Liver (tissue), 9 donors: ENCODE results near the gene SEPHS2. TPM values are rescaled to one million over a fixed set of nuclear protein-coding genes. Genes with fewer than 3 reads are reported as not detected.
A peak's percentile ranks its signal among the peaks of the same experiment; 100 is the strongest.

Experiments used
- DNase-seq: peaks from one replicate; pipeline ENCODE4 v3.0.0-alpha.2; 2017; ENCODE audit warnings: low spot score
- H3K27ac ChIP-seq, 2 donors: one replicate each; pipeline ENCODE4 v1.7.0; 2013; ENCODE audit warnings: inconsistent platforms in 2 of 2, low read length in 2 of 2, control low read depth in 1 of 2, low read depth in 1 of 2, mild to moderate bottlenecking in 1 of 2
- H3K27me3 ChIP-seq, 4 donors: one replicate each; pipeline versions ENCODE4 v1.6.1 to v1.7.0; 2013; ENCODE audit warnings: low read length in 3 of 4, inconsistent platforms in 1 of 4, mild to moderate bottlenecking in 1 of 4, moderate library complexity in 1 of 4; ENCODE audit not compliant: control insufficient read depth in 4 of 4, insufficient read depth in 4 of 4
- H3K36me3 ChIP-seq, 4 donors: one replicate each; pipeline versions ENCODE4 v1.6.1 to v1.7.0; 2013; ENCODE audit warnings: low read length in 3 of 4, mild to moderate bottlenecking in 3 of 4, low read depth in 1 of 4, moderate library complexity in 1 of 4; ENCODE audit not compliant: control insufficient read depth in 4 of 4, insufficient read depth in 3 of 4
- H3K4me1 ChIP-seq, 4 donors: one replicate each; pipeline versions ENCODE4 v1.6.1 to v1.7.0; 2013; ENCODE audit warnings: low read length in 3 of 4, mild to moderate bottlenecking in 3 of 4, moderate library complexity in 1 of 4; ENCODE audit not compliant: control insufficient read depth in 4 of 4, insufficient read depth in 4 of 4
- H3K4me3 ChIP-seq, 3 donors: one replicate each; pipeline versions ENCODE4 v1.6.1 to v1.7.0; 2013; ENCODE audit warnings: low read length in 3 of 3, control low read depth in 1 of 3, low read depth in 1 of 3, mild to moderate bottlenecking in 1 of 3
- H3K9ac ChIP-seq, 2 donors: one replicate each; pipeline ENCODE4 v1.7.0; 2013; ENCODE audit warnings: low read length in 2 of 2, mild to moderate bottlenecking in 2 of 2, moderate library complexity in 2 of 2, control low read depth in 1 of 2, low read depth in 1 of 2
- H3K9me3 ChIP-seq, 4 donors: one replicate each; pipeline versions ENCODE4 v1.6.1 to v1.7.0; 2013; ENCODE audit warnings: low read length in 3 of 4; ENCODE audit not compliant: control insufficient read depth in 4 of 4
- EGR1 ChIP-seq, 2 donors: IDR thresholded peaks; 2 replicates each; pipeline ENCODE4 v1.6.1; 2016 to 2018; ENCODE audit warnings: antibody characterized with exemption in 2 of 2, low read depth in 2 of 2
- FOXA1 ChIP-seq: IDR thresholded peaks from 2 replicates; pipeline ENCODE4 v1.6.1; 2016; ENCODE audit warnings: antibody characterized with exemption
- FOXA2 ChIP-seq: IDR thresholded peaks from 2 replicates; pipeline ENCODE4 v1.6.1; 2016; ENCODE audit warnings: antibody characterized with exemption
- GABPA ChIP-seq, 2 donors: IDR thresholded peaks in 1 of 2; conservative IDR thresholded peaks in 1 of 2; 2 replicates each; pipeline ENCODE4 v1.6.1; 2016; ENCODE audit warnings: antibody characterized with exemption in 2 of 2, mild to moderate bottlenecking in 1 of 2, moderate library complexity in 1 of 2
- HNF4A ChIP-seq, 2 donors: conservative IDR thresholded peaks; 2 replicates each; pipeline ENCODE4 v1.6.1; 2016; ENCODE audit warnings: antibody characterized with exemption in 2 of 2, mild to moderate bottlenecking in 2 of 2
- HNF4G ChIP-seq: IDR thresholded peaks from 2 replicates; pipeline ENCODE4 v1.6.1; 2016; ENCODE audit warnings: antibody characterized with exemption
- JUND ChIP-seq, 2 donors: IDR thresholded peaks; 2 replicates each; pipeline ENCODE4 v1.6.1; 2016; ENCODE audit warnings: antibody characterized with exemption in 2 of 2
- NR2F2 ChIP-seq: IDR thresholded peaks from 2 replicates; pipeline ENCODE4 v1.6.1; 2016; ENCODE audit warnings: antibody characterized with exemption
- RAD21 ChIP-seq, 2 donors: IDR thresholded peaks; 2 replicates each; pipeline ENCODE4 v1.6.1; 2016; ENCODE audit warnings: antibody characterized with exemption in 2 of 2, mild to moderate bottlenecking in 2 of 2
- RXRA ChIP-seq, 2 donors: IDR thresholded peaks; 2 replicates each; pipeline ENCODE4 v1.6.1; 2017 to 2018; ENCODE audit warnings: antibody characterized with exemption in 2 of 2, mild to moderate bottlenecking in 1 of 2
- SP1 ChIP-seq: IDR thresholded peaks from 2 replicates; pipeline ENCODE4 v1.6.1; 2018; ENCODE audit warnings: antibody characterized with exemption, mild to moderate bottlenecking
- TAF1 ChIP-seq: conservative IDR thresholded peaks from 2 replicates; pipeline ENCODE4 v1.6.1; 2016; ENCODE audit warnings: antibody characterized with exemption, mild to moderate bottlenecking
- YY1 ChIP-seq: IDR thresholded peaks from 2 replicates; pipeline ENCODE4 v1.6.1; 2016; ENCODE audit warnings: antibody characterized with exemption, mild to moderate bottlenecking
- WGBS: extraction: QIAGEN DNeasy Blood & Tissue Kit; methylation state at CpG from one replicate; pipeline ENCODE4 v1.1.7; 2013; 5-methylcytosine and 5-hydroxymethylcytosine counted together
- polyA plus RNA-seq, 2 donors: library from polyadenylated mRNA; stranded (reverse) in 1 of 2; unstranded in 1 of 2; fragments of 200-250 nt in 1 of 2; fragments of >200 nt in 1 of 2; fragmentation: Nextera tagmentation in 1 of 2; extraction: Ambion mirVana in 1 of 2; gene quantifications; one replicate each; pipeline versions ENCODE4 v1.2.1 to v1.2.3, GENCODE V29; 2013 to 2015
- total RNA-seq, 2 donors: library from RNA; depleted of rRNA; stranded (reverse); fragments of >200 nt; gene quantifications; one replicate each; pipeline ENCODE4 v1.2.3, GENCODE V29; 2014
- TF ChIP-seq, protein P1 (sequence below): IDR thresholded peaks from 2 replicates; pipeline ENCODE4 v1.6.1; 2016; ENCODE audit warnings: antibody characterized with exemption
- TF ChIP-seq, protein P2 (sequence below): IDR thresholded peaks from 2 replicates; pipeline ENCODE4 v1.6.1; 2016; ENCODE audit warnings: antibody characterized with exemption
- TF ChIP-seq, protein P3 (sequence below): IDR thresholded peaks from 2 replicates; pipeline ENCODE4 v1.6.1; 2016; ENCODE audit warnings: antibody characterized with exemption
- TF ChIP-seq, protein P4 (sequence below): fragments of 150-350 bp; IDR thresholded peaks from 2 replicates; pipeline ENCODE4 v1.5.1; 2017; ENCODE audit warnings: improper control_type of control experiment, low read depth, low read length; ENCODE audit not compliant: missing input control
- TF ChIP-seq, protein P5 (sequence below): IDR thresholded peaks from 2 replicates; pipeline ENCODE4 v1.6.1; 2016; ENCODE audit warnings: antibody characterized with exemption, mild to moderate bottlenecking
- donor health status: healthy.
- donor health status: healthy.
- donor health status: healthy.
- donor health status: healthy.
- donor health status: healthy.

The SEPHS2 gene, protein sequence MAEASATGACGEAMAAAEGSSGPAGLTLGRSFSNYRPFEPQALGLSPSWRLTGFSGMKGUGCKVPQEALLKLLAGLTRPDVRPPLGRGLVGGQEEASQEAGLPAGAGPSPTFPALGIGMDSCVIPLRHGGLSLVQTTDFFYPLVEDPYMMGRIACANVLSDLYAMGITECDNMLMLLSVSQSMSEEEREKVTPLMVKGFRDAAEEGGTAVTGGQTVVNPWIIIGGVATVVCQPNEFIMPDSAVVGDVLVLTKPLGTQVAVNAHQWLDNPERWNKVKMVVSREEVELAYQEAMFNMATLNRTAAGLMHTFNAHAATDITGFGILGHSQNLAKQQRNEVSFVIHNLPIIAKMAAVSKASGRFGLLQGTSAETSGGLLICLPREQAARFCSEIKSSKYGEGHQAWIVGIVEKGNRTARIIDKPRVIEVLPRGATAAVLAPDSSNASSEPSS
- total RNA-seq: 100 to 1,000 TPM in 1 of 2 donors, 10 to 100 TPM in 1; 50.1 to 122 TPM
- 100 to 1,000 TPM; 143 to 241 TPM for polyA plus RNA-seq

DNA sequence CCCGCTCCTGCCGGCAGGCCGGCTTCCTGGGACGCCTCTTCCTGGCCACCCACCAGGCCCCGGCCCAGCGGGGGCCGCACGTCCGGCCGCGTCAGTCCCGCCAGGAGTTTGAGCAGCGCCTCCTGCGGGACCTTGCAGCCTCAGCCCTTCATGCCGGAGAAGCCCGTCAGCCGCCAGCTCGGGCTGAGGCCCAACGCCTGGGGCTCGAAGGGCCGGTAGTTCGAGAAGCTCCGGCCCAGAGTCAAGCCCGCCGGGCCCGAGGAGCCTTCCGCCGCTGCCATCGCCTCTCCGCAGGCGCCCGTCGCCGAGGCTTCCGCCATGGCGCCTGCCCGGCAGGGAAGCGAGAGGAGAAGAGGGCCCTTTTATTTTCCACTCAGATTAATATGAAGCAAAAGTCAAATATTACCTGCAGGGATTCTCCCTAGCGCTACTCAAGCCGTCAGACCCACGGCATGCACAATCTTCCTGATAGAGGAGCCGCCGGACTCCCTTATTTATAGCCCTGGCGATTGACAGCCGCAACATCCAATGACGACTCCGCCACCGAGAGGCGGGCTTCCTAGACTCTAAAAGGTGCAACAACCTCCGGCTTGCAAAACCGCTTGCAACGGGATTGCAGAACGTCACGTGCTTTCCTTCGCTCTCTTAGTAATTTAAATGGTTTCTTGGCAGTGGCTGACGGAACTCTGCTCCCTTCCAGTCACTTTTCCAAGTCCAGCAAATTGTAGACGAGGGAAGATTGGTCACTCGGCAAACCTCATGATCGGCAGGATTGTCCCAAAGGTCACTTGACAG, at the start of gene SEPHS2:
Gene SEPHS2 (minus strand): TSS at position 467 of the 795 bp plus-strand sequence. CDS start 147 bp downstream, at position 320.
- Histone ChIP-seq H3K4me1 (peaks cover 4 to 30% (median 18%) of the 10 kb centered on the region in 4 donors), H3K27me3 (no peaks in the 10 kb centered on the region)
- WGBS: under 1% methylated on average over 59 of the region's 59 CpGs

More for the DNA sequence above, at the start of gene SEPHS2:
- Histone ChIP-seq H3K4me3 (peak within 1 kb of the TSS; percentile 85 to 99 (median 86)), H3K9ac (peak within 1 kb of the TSS; percentile 92 to 98), H3K27ac (peak within 1 kb of the TSS; percentile 96 to 99), H3K36me3 (peaks cover 0 to 2% (median 0%) of the 10 kb centered on the region in 4 donors), H3K9me3 (no peaks in the 10 kb centered on the region)
- DNase-seq: peak; percentile 98
- TF ChIP-seq, protein P1, sequence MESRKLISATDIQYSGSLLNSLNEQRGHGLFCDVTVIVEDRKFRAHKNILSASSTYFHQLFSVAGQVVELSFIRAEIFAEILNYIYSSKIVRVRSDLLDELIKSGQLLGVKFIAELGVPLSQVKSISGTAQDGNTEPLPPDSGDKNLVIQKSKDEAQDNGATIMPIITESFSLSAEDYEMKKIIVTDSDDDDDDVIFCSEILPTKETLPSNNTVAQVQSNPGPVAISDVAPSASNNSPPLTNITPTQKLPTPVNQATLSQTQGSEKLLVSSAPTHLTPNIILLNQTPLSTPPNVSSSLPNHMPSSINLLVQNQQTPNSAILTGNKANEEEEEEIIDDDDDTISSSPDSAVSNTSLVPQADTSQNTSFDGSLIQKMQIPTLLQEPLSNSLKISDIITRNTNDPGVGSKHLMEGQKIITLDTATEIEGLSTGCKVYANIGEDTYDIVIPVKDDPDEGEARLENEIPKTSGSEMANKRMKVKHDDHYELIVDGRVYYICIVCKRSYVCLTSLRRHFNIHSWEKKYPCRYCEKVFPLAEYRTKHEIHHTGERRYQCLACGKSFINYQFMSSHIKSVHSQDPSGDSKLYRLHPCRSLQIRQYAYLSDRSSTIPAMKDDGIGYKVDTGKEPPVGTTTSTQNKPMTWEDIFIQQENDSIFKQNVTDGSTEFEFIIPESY: peak; percentile 97
- TF ChIP-seq SP1 (peak; percentile 98), JUND (IDR thresholded peaks at IDR 0.05) (peak; percentile 72 to 85), FOXA2 (peak; percentile 60), FOXA1 (peak; percentile 79), EGR1 (IDR thresholded peaks at IDR 0.05; ENCODE audit: low read depth in 2 of 2) (peak; percentile 52 to 80), TAF1 (peak; percentile 98), NR2F2 (peak; percentile 61), GABPA (IDR thresholded peaks at IDR 0.05 in 1 of 2, conservative IDR thresholded peaks at IDR 0.05 in 1 of 2) (peak; percentile 56 to 83), YY1 (peak; percentile 96), RXRA (IDR thresholded peaks at IDR 0.05) (peak; percentile 94 to 95), HNF4A (conservative IDR thresholded peaks at IDR 0.05) (peak; percentile 88 to 96), RAD21 (IDR thresholded peaks at IDR 0.05) (peak; percentile 46 to 58), HNF4G (peak; percentile 79)
- TF ChIP-seq, protein P2, sequence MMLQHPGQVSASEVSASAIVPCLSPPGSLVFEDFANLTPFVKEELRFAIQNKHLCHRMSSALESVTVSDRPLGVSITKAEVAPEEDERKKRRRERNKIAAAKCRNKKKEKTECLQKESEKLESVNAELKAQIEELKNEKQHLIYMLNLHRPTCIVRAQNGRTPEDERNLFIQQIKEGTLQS: peak; percentile 91
- TF ChIP-seq, protein P3, sequence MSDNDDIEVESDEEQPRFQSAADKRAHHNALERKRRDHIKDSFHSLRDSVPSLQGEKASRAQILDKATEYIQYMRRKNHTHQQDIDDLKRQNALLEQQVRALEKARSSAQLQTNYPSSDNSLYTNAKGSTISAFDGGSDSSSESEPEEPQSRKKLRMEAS: peak; percentile 94
- TF ChIP-seq, protein P4, sequence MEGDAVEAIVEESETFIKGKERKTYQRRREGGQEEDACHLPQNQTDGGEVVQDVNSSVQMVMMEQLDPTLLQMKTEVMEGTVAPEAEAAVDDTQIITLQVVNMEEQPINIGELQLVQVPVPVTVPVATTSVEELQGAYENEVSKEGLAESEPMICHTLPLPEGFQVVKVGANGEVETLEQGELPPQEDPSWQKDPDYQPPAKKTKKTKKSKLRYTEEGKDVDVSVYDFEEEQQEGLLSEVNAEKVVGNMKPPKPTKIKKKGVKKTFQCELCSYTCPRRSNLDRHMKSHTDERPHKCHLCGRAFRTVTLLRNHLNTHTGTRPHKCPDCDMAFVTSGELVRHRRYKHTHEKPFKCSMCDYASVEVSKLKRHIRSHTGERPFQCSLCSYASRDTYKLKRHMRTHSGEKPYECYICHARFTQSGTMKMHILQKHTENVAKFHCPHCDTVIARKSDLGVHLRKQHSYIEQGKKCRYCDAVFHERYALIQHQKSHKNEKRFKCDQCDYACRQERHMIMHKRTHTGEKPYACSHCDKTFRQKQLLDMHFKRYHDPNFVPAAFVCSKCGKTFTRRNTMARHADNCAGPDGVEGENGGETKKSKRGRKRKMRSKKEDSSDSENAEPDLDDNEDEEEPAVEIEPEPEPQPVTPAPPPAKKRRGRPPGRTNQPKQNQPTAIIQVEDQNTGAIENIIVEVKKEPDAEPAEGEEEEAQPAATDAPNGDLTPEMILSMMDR: no peak
- TF ChIP-seq, protein P5, sequence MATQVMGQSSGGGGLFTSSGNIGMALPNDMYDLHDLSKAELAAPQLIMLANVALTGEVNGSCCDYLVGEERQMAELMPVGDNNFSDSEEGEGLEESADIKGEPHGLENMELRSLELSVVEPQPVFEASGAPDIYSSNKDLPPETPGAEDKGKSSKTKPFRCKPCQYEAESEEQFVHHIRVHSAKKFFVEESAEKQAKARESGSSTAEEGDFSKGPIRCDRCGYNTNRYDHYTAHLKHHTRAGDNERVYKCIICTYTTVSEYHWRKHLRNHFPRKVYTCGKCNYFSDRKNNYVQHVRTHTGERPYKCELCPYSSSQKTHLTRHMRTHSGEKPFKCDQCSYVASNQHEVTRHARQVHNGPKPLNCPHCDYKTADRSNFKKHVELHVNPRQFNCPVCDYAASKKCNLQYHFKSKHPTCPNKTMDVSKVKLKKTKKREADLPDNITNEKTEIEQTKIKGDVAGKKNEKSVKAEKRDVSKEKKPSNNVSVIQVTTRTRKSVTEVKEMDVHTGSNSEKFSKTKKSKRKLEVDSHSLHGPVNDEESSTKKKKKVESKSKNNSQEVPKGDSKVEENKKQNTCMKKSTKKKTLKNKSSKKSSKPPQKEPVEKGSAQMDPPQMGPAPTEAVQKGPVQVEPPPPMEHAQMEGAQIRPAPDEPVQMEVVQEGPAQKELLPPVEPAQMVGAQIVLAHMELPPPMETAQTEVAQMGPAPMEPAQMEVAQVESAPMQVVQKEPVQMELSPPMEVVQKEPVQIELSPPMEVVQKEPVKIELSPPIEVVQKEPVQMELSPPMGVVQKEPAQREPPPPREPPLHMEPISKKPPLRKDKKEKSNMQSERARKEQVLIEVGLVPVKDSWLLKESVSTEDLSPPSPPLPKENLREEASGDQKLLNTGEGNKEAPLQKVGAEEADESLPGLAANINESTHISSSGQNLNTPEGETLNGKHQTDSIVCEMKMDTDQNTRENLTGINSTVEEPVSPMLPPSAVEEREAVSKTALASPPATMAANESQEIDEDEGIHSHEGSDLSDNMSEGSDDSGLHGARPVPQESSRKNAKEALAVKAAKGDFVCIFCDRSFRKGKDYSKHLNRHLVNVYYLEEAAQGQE: peak; percentile 91
